Measurements from ENCODE around the gene PICALM. TPM values are rescaled to one million over a fixed set of nuclear protein-coding genes. Genes with fewer than 3 reads are reported as not detected.

The PICALM gene
- total RNA-seq, 1 donor, result 313 TPM

- H2AFZ ChIP-seq (ENCODE audit: low read length), result no peak overlapping the region
- H4K20me1 ChIP-seq (ENCODE audit: insufficient read depth, low read length), result no peaks in the 10 kb centered on the region
- no peak overlapping the region for H3K27ac ChIP-seq (ENCODE audit: low read depth, low read length)
- no peaks in the 10 kb centered on the region for H3K79me2 ChIP-seq (ENCODE audit: insufficient read depth, low read length)
- no peak for TF ChIP-seq CTCF (IDR thresholded peaks at IDR 0.05; ENCODE audit: extremely low read depth, low read depth, low read length)
- no peak overlapping the region for H3K4me2 ChIP-seq (ENCODE audit: insufficient read depth, low read length)
- peaks cover 9% of the 10 kb centered on the region for H3K4me1 ChIP-seq (ENCODE audit: insufficient read depth, low read length)
- H3K36me3 ChIP-seq (ENCODE audit: insufficient read depth, low read length), result no peaks in the 10 kb centered on the region
- no peak for DNase-seq (ENCODE audit: insufficient read length, low spot score, missing footprints)
- H3K27me3 ChIP-seq (ENCODE audit: insufficient read depth, low read length), result peaks cover 5% of the 10 kb centered on the region
- no peak overlapping the region for H3K4me3 ChIP-seq (ENCODE audit: insufficient read depth, low read length)
- H3K9me3 ChIP-seq (ENCODE audit: low read depth, low read length), result no peaks in the 10 kb centered on the region
Observed at GRCh38 chr11:85923455-85923854, 145.4 kb downstream of the PICALM start.

DNA sequence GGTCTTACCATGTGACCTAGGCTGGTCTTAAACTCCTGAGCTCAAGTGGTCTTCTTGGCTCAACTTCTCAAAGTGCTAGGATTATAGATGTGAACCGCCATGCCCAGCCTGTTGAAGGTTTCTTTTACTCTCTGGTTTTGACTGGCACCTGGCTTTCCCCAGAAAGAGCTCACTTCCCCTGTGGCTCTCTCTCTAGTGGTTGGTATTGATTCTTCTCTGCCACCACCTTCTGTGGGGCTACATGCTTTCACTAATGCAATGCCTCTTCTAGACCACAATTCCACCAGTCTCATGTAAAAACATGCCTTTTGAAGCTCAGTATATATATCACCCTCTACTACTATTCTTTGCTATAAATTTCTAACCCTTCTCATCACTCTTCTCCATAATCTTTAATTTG lies 146.5 kb downstream of the PICALM start:
- peaks cover 9% of the 10 kb centered on the region for H3K4me1 ChIP-seq (ENCODE audit: insufficient read depth, low read length)
- no peak overlapping the region for H3K27ac ChIP-seq (ENCODE audit: low read depth, low read length)
- no peak for DNase-seq (ENCODE audit: insufficient read length, low spot score, missing footprints)
- no peak overlapping the region for H3K4me3 ChIP-seq (ENCODE audit: insufficient read depth, low read length)
- H3K36me3 ChIP-seq (ENCODE audit: insufficient read depth, low read length), result no peaks in the 10 kb centered on the region
- H3K4me2 ChIP-seq (ENCODE audit: insufficient read depth, low read length), result no peak overlapping the region
- no peak overlapping the region for H2AFZ ChIP-seq (ENCODE audit: low read length)
- TF ChIP-seq CTCF (IDR thresholded peaks at IDR 0.05; ENCODE audit: extremely low read depth, low read depth, low read length), result no peak
- H3K27me3 ChIP-seq (ENCODE audit: insufficient read depth, low read length), result peaks cover 5% of the 10 kb centered on the region
- H4K20me1 ChIP-seq (ENCODE audit: insufficient read depth, low read length), result no peaks in the 10 kb centered on the region
- no peaks in the 10 kb centered on the region for H3K79me2 ChIP-seq (ENCODE audit: insufficient read depth, low read length)
- H3K9me3 ChIP-seq (ENCODE audit: low read depth, low read length), result no peaks in the 10 kb centered on the region

DNA sequence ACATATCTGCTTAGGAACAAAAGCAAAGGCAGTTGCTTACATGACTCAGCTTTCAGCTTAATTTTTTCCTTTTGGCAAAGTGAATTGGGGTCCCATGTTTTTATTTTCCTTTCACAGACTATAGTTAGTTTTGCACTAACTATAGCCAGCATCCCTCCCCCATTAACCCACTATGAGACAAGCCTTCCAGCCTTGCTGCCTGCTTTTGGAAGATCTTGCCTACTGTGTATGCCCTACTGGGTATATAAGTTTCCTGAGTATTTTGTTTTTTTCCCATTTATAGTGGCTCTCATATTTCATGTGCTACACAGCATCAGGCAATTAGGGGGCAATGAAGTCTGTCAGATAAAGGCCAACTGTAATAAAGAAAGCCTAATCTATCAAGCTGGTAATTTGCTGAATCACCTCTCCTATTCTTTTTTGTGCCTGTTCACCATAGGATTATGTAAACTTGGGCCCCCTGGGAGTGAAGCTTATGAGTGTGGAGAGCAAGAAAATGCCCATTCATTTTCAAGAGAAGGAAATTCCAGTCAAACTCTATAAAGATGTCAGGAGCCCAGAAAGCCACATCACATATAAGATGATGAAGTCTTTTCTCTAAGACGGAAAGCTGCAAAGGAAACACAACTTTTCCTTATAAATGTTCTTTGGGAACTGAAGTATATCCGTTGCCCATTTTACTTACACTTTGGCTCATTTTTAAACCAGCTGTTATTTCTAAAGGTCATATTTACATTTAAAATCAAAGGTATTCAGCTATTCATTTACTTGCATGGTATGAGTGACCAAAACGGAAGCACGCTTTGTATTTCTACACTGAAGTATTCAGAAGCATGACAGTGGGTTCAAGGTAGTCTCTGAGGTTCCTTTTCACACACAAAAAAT lies 149.7 kb downstream of the PICALM start:
- no peak overlapping the region for H3K4me3 ChIP-seq (ENCODE audit: insufficient read depth, low read length)
- H4K20me1 ChIP-seq (ENCODE audit: insufficient read depth, low read length), result no peaks in the 10 kb centered on the region
- no peak for TF ChIP-seq CTCF (IDR thresholded peaks at IDR 0.05; ENCODE audit: extremely low read depth, low read depth, low read length)
- no peaks in the 10 kb centered on the region for H3K36me3 ChIP-seq (ENCODE audit: insufficient read depth, low read length)
- H3K4me2 ChIP-seq (ENCODE audit: insufficient read depth, low read length), result peak overlapping the region; percentile 31
- peaks cover 5% of the 10 kb centered on the region for H3K27me3 ChIP-seq (ENCODE audit: insufficient read depth, low read length)
- H2AFZ ChIP-seq (ENCODE audit: low read length), result no peak overlapping the region
- no peak overlapping the region for H3K27ac ChIP-seq (ENCODE audit: low read depth, low read length)
- peaks cover 9% of the 10 kb centered on the region for H3K4me1 ChIP-seq (ENCODE audit: insufficient read depth, low read length)
- no peaks in the 10 kb centered on the region for H3K79me2 ChIP-seq (ENCODE audit: insufficient read depth, low read length)
- DNase-seq (ENCODE audit: insufficient read length, low spot score, missing footprints), result peak; percentile 56
- peaks cover 1% of the 10 kb centered on the region for H3K9me3 ChIP-seq (ENCODE audit: low read depth, low read length)

- H3K36me3 ChIP-seq (ENCODE audit: insufficient read depth, low read length), result no peaks in the 10 kb centered on the region
- peaks cover 1% of the 10 kb centered on the region for H3K9me3 ChIP-seq (ENCODE audit: low read depth, low read length)
- no peak overlapping the region for H3K4me3 ChIP-seq (ENCODE audit: insufficient read depth, low read length)
- no peaks in the 10 kb centered on the region for H4K20me1 ChIP-seq (ENCODE audit: insufficient read depth, low read length)
- no peak for TF ChIP-seq CTCF (IDR thresholded peaks at IDR 0.05; ENCODE audit: extremely low read depth, low read depth, low read length)
- H3K4me1 ChIP-seq (ENCODE audit: insufficient read depth, low read length), result peaks cover 8% of the 10 kb centered on the region
- no peak overlapping the region for H3K27ac ChIP-seq (ENCODE audit: low read depth, low read length)
- H3K27me3 ChIP-seq (ENCODE audit: insufficient read depth, low read length), result no peaks in the 10 kb centered on the region
- no peak overlapping the region for H2AFZ ChIP-seq (ENCODE audit: low read length)
- H3K79me2 ChIP-seq (ENCODE audit: insufficient read depth, low read length), result no peaks in the 10 kb centered on the region
- no peak overlapping the region for H3K4me2 ChIP-seq (ENCODE audit: insufficient read depth, low read length)
- no peak for DNase-seq (ENCODE audit: insufficient read length, low spot score, missing footprints)
Observed at GRCh38 chr11:85914425-85914824, 154.5 kb downstream of the PICALM start.

Measured in osteoblast (primary cell).